Esophagus squamous epithelium (tissue), 4 donors: ENCODE measurements around the gene PRMT7.

Experiments used
- POLR2A ChIP-seq, 4 donors: fragments of 450-650 bp; IDR thresholded peaks; one replicate each; pipeline ENCODE4 v1.6.1; 2017; ENCODE audit warnings: antibody characterized with exemption in 4 of 4, mild to moderate bottlenecking in 4 of 4, moderate library complexity in 3 of 4
- TF ChIP-seq, protein P1 (sequence below), 6 experiments: fragments of 450-650 bp in 4 of 6; fragments of 200-600 bp in 2 of 6; sonication (generic) in 2 of 6; IDR thresholded peaks; one replicate each; pipeline ENCODE4 v1.5.1; 2016 to 2019; ENCODE audit warnings: antibody characterized with exemption in 6 of 6, mild to moderate bottlenecking in 4 of 6, moderate library complexity in 4 of 6

DNA sequence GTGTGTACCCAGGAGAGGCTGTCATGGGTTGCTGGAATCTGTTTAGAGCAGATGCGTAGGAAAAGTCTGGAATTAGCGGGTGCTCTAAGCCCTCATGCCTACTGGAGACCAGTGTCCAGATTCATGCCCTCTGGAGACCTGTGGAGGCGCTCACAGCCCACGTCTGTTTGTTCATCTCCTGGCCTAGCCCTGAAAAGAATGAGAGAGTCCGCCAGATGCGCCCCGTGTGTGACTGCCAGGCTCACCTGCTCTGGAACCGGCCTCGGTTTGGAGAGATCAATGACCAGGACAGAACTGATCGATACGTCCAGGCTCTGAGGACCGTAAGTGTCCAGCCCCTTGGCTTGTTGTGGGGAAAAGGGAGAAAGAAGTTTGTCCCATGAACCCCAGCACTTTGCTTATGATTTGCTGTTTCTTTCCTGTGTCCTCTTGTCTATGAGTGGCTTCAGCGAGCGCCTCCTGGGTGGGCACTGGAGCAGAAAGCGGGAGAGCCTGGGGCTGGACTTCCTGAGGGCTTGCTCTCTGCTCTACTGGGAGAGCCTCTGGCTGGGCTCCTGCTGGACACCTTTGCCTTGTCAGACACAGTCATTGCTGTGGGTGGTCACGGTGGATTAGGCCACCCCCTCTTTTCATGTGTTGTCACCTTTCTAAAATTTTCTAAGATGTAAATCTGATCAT is 35.3 kb downstream of the PRMT7 start:
- TF ChIP-seq, protein P1, sequence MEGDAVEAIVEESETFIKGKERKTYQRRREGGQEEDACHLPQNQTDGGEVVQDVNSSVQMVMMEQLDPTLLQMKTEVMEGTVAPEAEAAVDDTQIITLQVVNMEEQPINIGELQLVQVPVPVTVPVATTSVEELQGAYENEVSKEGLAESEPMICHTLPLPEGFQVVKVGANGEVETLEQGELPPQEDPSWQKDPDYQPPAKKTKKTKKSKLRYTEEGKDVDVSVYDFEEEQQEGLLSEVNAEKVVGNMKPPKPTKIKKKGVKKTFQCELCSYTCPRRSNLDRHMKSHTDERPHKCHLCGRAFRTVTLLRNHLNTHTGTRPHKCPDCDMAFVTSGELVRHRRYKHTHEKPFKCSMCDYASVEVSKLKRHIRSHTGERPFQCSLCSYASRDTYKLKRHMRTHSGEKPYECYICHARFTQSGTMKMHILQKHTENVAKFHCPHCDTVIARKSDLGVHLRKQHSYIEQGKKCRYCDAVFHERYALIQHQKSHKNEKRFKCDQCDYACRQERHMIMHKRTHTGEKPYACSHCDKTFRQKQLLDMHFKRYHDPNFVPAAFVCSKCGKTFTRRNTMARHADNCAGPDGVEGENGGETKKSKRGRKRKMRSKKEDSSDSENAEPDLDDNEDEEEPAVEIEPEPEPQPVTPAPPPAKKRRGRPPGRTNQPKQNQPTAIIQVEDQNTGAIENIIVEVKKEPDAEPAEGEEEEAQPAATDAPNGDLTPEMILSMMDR (IDR thresholded peaks at IDR 0.05), result no peak
- TF ChIP-seq POLR2A (IDR thresholded peaks at IDR 0.05), result no peak
